ENCODE measurements around the gene PEX6. TPM values are rescaled to one million over a fixed set of nuclear protein-coding genes. Genes with fewer than 3 reads are reported as not detected.

PEX6 gene
- total RNA-seq, 2 donors from 2014 or later: 6.8 to 34.3 TPM

GRCh38 chr6:43014434-43014909 is 35.5 kb upstream of the PEX6 start:
- DNase-seq (ENCODE audit: low spot score) (no peak), ATAC-seq (ENCODE audit: insufficient number of reproducible peaks, low FRiP score, low read depth) (no peak)
- Histone ChIP-seq H3K27ac (peak overlapping the region; percentile 65 to 74), H3K9me3 (no peaks in the 10 kb centered on the region), H3K4me3 (peak overlapping the region; percentile 97), H3K4me1 (ENCODE audit: control insufficient read depth in 1 of 2, low read depth in 2 of 2) (peaks cover 30 to 46% of the 10 kb centered on the region in 2 donors), H3K27me3 (replicated peaks; ENCODE audit: insufficient read depth) (no peaks in the 10 kb centered on the region), H3K36me3 (peaks cover 35% of the 10 kb centered on the region)
- no peak for TF ChIP-seq CTCF (IDR thresholded peaks at IDR 0.05)

- Histone ChIP-seq H3K4me3 (peak within 1 kb of the TSS; percentile 97), H3K27me3 (replicated peaks; ENCODE audit: insufficient read depth) (no peaks in the 10 kb centered on the region), H3K9me3 (no peaks in the 10 kb centered on the region), H3K27ac (peak within 1 kb of the TSS; percentile 74), H3K4me1 (ENCODE audit: control insufficient read depth in 1 of 2, low read depth in 2 of 2) (peaks cover 30 to 46% of the 10 kb centered on the region in 2 donors), H3K36me3 (peaks cover 31% of the 10 kb centered on the region)
- DNase-seq (ENCODE audit: low spot score) (peak; percentile 99), ATAC-seq (ENCODE audit: insufficient number of reproducible peaks, low FRiP score, low read depth) (peak; percentile 99)
- TF ChIP-seq CTCF (IDR thresholded peaks at IDR 0.05): no peak
Measured at GRCh38 chr6:43013843-43014433, 35.0 kb upstream of the PEX6 start, which contains the start of the genes KLHDC3 and MEA1. Gene KLHDC3, plus strand, starts transcription at chr6:43014249. Its CDS starts 2,944 bp downstream, at chr6:43017193. Gene MEA1, minus strand, starts transcription at chr6:43013946. Its CDS starts 133 bp downstream, at chr6:43013813.

GRCh38 chr6:43013097-43013842 is 34.3 kb upstream of the PEX6 start:
- Histone ChIP-seq H3K27me3 (replicated peaks; ENCODE audit: insufficient read depth) (no peaks in the 10 kb centered on the region), H3K4me3 (peak overlapping the region; percentile 97), H3K4me1 (ENCODE audit: control insufficient read depth in 1 of 2, low read depth in 2 of 2) (peaks cover 30 to 46% of the 10 kb centered on the region in 2 donors), H3K9me3 (no peaks in the 10 kb centered on the region), H3K36me3 (peaks cover 31% of the 10 kb centered on the region), H3K27ac (peak overlapping the region; percentile 61 to 74)
- no peak for DNase-seq (ENCODE audit: low spot score)
- ATAC-seq (ENCODE audit: insufficient number of reproducible peaks, low FRiP score, low read depth): no peak
- no peak for TF ChIP-seq CTCF (IDR thresholded peaks at IDR 0.05)

GRCh38 chr6:43012364-43012763 is 33.4 kb upstream of the PEX6 start:
- Histone ChIP-seq H3K27ac (peak overlapping the region in 1 of 2 donors; percentile 74), H3K4me1 (ENCODE audit: control insufficient read depth in 1 of 2, low read depth in 2 of 2) (peaks cover 30 to 42% of the 10 kb centered on the region in 2 donors), H3K27me3 (replicated peaks; ENCODE audit: insufficient read depth) (no peaks in the 10 kb centered on the region), H3K36me3 (peaks cover 24% of the 10 kb centered on the region), H3K9me3 (no peaks in the 10 kb centered on the region), H3K4me3 (no peak overlapping the region)
- TF ChIP-seq CTCF (IDR thresholded peaks at IDR 0.05): no peak
- ATAC-seq (ENCODE audit: insufficient number of reproducible peaks, low FRiP score, low read depth) (no peak), DNase-seq (ENCODE audit: low spot score) (no peak)

- no peak for ATAC-seq (ENCODE audit: insufficient number of reproducible peaks, low FRiP score, low read depth)
- DNase-seq (ENCODE audit: low spot score): no peak
- Histone ChIP-seq H3K27me3 (replicated peaks; ENCODE audit: insufficient read depth) (no peaks in the 10 kb centered on the region), H3K27ac (no peak overlapping the region), H3K9me3 (no peaks in the 10 kb centered on the region), H3K36me3 (peaks cover 34% of the 10 kb centered on the region), H3K4me1 (ENCODE audit: control insufficient read depth in 1 of 2, low read depth in 2 of 2) (peaks cover 23 to 30% of the 10 kb centered on the region in 2 donors), H3K4me3 (no peak overlapping the region)
- no peak for TF ChIP-seq CTCF (IDR thresholded peaks at IDR 0.05)
Measured at GRCh38 chr6:43011207-43011606, 32.2 kb upstream of the PEX6 start.
